Measurements from ENCODE around the gene AIF1. TPM values are rescaled to one million over a fixed set of nuclear protein-coding genes. Genes with fewer than 3 reads are reported as not detected.

Gene AIF1
- total RNA-seq, 1 donor from 2014 or later, result 109 TPM

DNA sequence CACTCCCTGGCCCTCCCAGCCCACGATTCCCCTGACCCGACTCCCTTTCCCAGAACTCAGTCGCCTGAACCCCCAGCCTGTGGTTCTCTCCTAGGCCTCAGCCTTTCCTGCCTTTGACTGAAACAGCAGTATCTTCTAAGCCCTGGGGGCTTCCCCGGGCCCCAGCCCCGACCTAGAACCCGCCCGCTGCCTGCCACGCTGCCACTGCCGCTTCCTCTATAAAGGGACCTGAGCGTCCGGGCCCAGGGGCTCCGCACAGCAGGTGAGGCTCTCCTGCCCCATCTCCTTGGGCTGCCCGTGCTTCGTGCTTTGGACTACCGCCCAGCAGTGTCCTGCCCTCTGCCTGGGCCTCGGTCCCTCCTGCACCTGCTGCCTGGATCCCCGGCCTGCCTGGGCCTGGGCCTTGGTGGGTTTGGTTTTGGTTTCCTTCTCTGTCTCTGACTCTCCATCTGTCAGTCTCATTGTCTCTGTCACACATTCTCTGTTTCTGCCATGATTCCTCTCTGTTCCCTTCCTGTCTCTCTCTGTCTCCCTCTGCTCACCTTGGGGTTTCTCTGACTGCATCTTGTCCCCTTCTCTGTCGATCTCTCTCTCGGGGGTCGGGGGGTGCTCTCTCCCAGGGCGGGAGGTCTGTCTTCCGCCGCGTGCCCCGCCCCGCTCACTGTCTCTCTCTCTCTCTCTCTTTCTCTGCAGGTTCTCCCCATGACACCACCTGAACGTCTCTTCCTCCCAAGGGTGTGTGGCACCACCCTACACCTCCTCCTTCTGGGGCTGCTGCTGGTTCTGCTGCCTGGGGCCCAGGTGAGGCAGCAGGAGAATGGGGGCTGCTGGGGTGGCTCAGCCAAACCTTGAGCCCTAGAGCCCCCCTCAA, 42.8 kb upstream of the AIF1 start, which contains the start of gene LTA:
LTA (plus strand) TSS at position 249 of the 871 bp plus-strand sequence; CDS start at position 703, 454 bp downstream.
- no peak for TF ChIP-seq CTCF (IDR thresholded peaks at IDR 0.05)

DNA sequence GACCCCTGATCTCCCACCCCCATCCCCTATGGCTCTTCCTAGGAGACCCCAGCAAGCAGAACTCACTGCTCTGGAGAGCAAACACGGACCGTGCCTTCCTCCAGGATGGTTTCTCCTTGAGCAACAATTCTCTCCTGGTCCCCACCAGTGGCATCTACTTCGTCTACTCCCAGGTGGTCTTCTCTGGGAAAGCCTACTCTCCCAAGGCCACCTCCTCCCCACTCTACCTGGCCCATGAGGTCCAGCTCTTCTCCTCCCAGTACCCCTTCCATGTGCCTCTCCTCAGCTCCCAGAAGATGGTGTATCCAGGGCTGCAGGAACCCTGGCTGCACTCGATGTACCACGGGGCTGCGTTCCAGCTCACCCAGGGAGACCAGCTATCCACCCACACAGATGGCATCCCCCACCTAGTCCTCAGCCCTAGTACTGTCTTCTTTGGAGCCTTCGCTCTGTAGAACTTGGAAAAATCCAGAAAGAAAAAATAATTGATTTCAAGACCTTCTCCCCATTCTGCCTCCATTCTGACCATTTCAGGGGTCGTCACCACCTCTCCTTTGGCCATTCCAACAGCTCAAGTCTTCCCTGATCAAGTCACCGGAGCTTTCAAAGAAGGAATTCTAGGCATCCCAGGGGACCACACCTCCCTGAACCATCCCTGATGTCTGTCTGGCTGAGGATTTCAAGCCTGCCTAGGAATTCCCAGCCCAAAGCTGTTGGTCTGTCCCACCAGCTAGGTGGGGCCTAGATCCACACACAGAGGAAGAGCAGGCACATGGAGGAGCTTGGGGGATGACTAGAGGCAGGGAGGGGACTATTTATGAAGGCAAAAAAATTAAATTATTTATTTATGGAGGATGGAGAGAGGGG, 41.6 kb upstream of the AIF1 start:
- DNase-seq, result no peak
- no peak overlapping the region for H3K27ac ChIP-seq
- intact Hi-C loops (cut with DNase I), result no loop called here

More for the DNA sequence above, 42.8 kb upstream of the AIF1 start, which contains the start of gene LTA:
- DNase-seq (no peak), ATAC-seq (peak in 1 of 2 donors; percentile 13)
- intact Hi-C loops (cut with DNase I), result no loop called here
- H3K4me1 ChIP-seq, result peaks cover 16% of the 10 kb centered on the region
- H3K27me3 ChIP-seq (ENCODE audit: low read depth), result no peaks in the 10 kb centered on the region
- peak within 1 kb of the TSS; percentile 31 for H3K4me3 ChIP-seq
- no peaks in the 10 kb centered on the region for H3K9me3 ChIP-seq
- no peaks in the 10 kb centered on the region for H3K36me3 ChIP-seq
- H3K27ac ChIP-seq, result peak within 1 kb of the TSS; percentile 36

DNA sequence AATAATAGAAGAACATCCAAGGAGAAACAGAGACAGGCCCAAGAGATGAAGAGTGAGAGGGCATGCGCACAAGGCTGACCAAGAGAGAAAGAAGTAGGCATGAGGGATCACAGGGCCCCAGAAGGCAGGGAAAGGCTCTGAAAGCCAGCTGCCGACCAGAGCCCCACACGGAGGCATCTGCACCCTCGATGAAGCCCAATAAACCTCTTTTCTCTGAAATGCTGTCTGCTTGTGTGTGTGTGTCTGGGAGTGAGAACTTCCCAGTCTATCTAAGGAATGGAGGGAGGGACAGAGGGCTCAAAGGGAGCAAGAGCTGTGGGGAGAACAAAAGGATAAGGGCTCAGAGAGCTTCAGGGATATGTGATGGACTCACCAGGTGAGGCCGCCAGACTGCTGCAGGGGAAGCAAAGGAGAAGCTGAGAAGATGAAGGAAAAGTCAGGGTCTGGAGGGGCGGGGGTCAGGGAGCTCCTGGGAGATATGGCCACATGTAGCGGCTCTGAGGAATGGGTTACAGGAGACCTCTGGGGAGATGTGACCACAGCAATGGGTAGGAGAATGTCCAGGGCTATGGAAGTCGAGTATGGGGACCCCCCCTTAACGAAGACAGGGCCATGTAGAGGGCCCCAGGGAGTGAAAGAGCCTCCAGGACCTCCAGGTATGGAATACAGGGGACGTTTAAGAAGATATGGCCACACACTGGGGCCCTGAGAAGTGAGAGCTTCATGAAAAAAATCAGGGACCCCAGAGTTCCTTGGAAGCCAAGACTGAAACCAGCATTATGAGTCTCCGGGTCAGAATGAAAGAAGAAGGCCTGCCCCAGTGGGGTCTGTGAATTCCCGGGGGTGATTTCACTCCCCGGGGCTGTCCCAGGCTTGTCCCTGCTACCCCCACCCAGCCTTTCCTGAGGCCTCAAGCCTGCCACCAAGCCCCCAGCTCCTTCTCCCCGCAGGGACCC, 40.6 kb upstream of the AIF1 start:
- intact Hi-C loops (cut with DNase I), result no loop called here
- DNase-seq (no peak), ATAC-seq (no peak)
- Histone ChIP-seq H3K36me3 (no peaks in the 10 kb centered on the region), H3K4me1 (peaks cover 9% of the 10 kb centered on the region), H3K4me3 (no peak overlapping the region), H3K27me3 (ENCODE audit: low read depth) (no peaks in the 10 kb centered on the region), H3K9me3 (no peaks in the 10 kb centered on the region), H3K27ac (no peak overlapping the region)
- no peak for TF ChIP-seq CTCF (IDR thresholded peaks at IDR 0.05)

More for the DNA sequence above, 41.6 kb upstream of the AIF1 start:
- H3K9me3 ChIP-seq, result no peaks in the 10 kb centered on the region
- H3K27me3 ChIP-seq (ENCODE audit: low read depth), result no peaks in the 10 kb centered on the region
- ATAC-seq, result no peak
- H3K4me1 ChIP-seq, result peaks cover 15% of the 10 kb centered on the region
- no peaks in the 10 kb centered on the region for H3K36me3 ChIP-seq
- no peak overlapping the region for H3K4me3 ChIP-seq
- no peak for TF ChIP-seq CTCF (IDR thresholded peaks at IDR 0.05)

DNA sequence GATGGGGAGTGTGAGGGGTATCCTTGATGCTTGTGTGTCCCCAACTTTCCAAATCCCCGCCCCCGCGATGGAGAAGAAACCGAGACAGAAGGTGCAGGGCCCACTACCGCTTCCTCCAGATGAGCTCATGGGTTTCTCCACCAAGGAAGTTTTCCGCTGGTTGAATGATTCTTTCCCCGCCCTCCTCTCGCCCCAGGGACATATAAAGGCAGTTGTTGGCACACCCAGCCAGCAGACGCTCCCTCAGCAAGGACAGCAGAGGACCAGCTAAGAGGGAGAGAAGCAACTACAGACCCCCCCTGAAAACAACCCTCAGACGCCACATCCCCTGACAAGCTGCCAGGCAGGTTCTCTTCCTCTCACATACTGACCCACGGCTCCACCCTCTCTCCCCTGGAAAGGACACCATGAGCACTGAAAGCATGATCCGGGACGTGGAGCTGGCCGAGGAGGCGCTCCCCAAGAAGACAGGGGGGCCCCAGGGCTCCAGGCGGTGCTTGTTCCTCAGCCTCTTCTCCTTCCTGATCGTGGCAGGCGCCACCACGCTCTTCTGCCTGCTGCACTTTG, 39.6 kb upstream of the AIF1 start, which contains the start of gene TNF:
TNF (plus strand) TSS at position 231 of the 567 bp plus-strand sequence; CDS start at position 408, 177 bp downstream.
- Histone ChIP-seq H3K36me3 (no peaks in the 10 kb centered on the region), H3K27me3 (ENCODE audit: low read depth) (no peaks in the 10 kb centered on the region), H3K27ac (peak within 1 kb of the TSS; percentile 61), H3K9me3 (no peaks in the 10 kb centered on the region), H3K4me1 (peaks cover 14% of the 10 kb centered on the region), H3K4me3 (peak within 1 kb of the TSS; percentile 53)
- DNase-seq (peak; percentile 72), ATAC-seq (peak; percentile 60 to 61)
- no peak for TF ChIP-seq CTCF (IDR thresholded peaks at IDR 0.05)
- intact Hi-C loops (cut with DNase I), result no loop called here

Measured in lower lobe of right lung (tissue), 2 donors.